GM12878 (cell line): ENCODE data around the gene MRGPRF.

ENCODE experiments used
- CREB1 ChIP-seq: IDR thresholded peaks from 2 replicates; pipeline ENCODE4 v1.6.1; 2012; ENCODE audit warnings: low read depth, mild to moderate bottlenecking, inconsistent platforms
- CTCF ChIP-seq, 3 experiments: IDR thresholded peaks in 2 of 3; conservative IDR thresholded peaks in 1 of 3; 2 replicates each; pipeline ENCODE4 v1.5.1; 2011; ENCODE audit warnings: low read depth in 3 of 3, low read length in 3 of 3, mild to moderate bottlenecking in 3 of 3, control low read depth in 2 of 3, moderate library complexity in 2 of 3, inconsistent platforms in 1 of 3, mixed read lengths in 1 of 3; ENCODE audit not compliant: control insufficient read depth in 2 of 3, insufficient read depth in 1 of 3; ENCODE audit errors: extremely low read depth in 1 of 3
- FOXK2 ChIP-seq: fragments of 450-650 bp; IDR thresholded peaks from 2 replicates; pipeline ENCODE4 v1.6.1; 2017; ENCODE audit warnings: mild to moderate bottlenecking, moderate library complexity
- HCFC1 ChIP-seq: fragments of 150-350 bp; IDR thresholded peaks from 2 replicates; pipeline ENCODE4 v1.6.1; 2014; ENCODE audit warnings: low read length
- IKZF1 ChIP-seq: fragments of 450-650 bp; conservative IDR thresholded peaks from 2 replicates; pipeline ENCODE4 v1.6.1; 2017; ENCODE audit warnings: antibody characterized with exemption, mild to moderate bottlenecking
- NR2C2 ChIP-seq: IDR thresholded peaks from 2 replicates; pipeline ENCODE4 v1.6.1; 2011; ENCODE audit warnings: borderline replicate concordance, low read depth; ENCODE audit not compliant: control insufficient read depth, insufficient read length
- STAT3 ChIP-seq: IDR thresholded peaks from 2 replicates; pipeline ENCODE4 v1.6.1; 2011; ENCODE audit warnings: low read depth, low read length, improper control_type of control experiment
- SUPT20H ChIP-seq: IDR thresholded peaks from 2 replicates; pipeline ENCODE4 v1.6.1; 2011; ENCODE audit warnings: low read depth, mild to moderate bottlenecking, low read length, moderate library complexity, borderline replicate concordance; ENCODE audit not compliant: control insufficient read depth

DNA sequence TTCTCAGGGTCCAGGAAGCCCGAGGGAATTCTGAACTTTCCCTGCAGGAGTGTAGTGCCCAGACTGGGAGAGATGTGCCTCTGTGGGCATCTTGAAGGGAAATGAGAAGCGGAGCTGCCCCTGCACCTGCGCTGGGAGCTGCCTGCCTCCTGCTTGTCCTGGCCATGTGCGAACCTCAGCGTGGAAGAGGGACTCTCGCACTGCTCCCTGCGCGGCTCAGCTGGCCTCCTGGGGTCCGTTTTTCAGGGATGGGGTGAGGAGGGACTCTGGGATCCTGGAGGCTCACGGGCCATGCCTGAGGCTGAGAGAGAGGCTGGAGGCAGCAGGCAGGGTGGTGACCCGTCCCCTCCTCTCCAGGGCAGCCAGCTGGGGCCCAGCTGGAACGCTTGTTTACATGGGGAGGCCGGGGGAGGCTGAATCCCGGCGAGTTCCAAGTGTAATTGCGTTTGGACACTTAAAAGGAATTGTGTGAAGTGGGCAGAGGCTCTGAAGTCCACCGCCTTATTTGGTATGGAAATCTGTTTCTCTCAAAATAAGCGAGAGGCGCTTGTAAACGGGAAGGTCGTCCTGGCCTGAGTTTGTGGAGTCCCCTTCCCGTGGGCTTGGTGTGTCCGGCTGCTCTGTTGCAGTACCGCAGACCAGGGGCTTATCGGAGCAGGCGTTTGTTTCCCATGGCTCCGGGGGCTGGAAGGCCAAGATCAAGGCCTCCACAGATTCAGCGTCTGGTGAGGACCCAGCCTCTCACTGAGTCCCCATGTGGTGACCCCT, 1.2 kb upstream of the MRGPRF start:
- TF ChIP-seq CTCF (IDR thresholded peaks at IDR 0.05 in 2 of 3, conservative IDR thresholded peaks at IDR 0.05 in 1 of 3; ENCODE audit: control insufficient read depth in 2 of 3, extremely low read depth in 1 of 3, insufficient read depth in 1 of 3, low read depth in 3 of 3, low read length in 3 of 3) (no peak), NR2C2 (no peak), CREB1 (no peak), FOXK2 (no peak), IKZF1 (no peak), HCFC1 (no peak), SUPT20H (no peak), STAT3 (no peak)
